K562 (cell line): ENCODE results near the gene PRRC2B. TPM values are rescaled to one million over a fixed set of nuclear protein-coding genes. Genes with fewer than 3 reads are reported as not detected.

Source experiments
- CCAR2 ChIP-seq: fragments of 200-400 bp; formaldehyde crosslinking; IDR thresholded peaks from 2 replicates; pipeline ENCODE4 v1.6.1; 2017; ENCODE audit warnings: mild to moderate bottlenecking, low read depth, low read length
- DACH1 ChIP-seq: fragments of 450-650 bp; IDR thresholded peaks from 2 replicates; pipeline ENCODE4 v1.6.1; 2018; ENCODE audit not compliant: partially characterized antibody
- ELF1 ChIP-seq: fragments of 200-800 bp; sonication (Bioruptor generic); IDR thresholded peaks from 2 replicates; pipeline ENCODE4 v1.6.1; 2016; ENCODE audit warnings: missing genetic modification characterization, missing compliant biosample characterization
- ETS1 ChIP-seq: conservative IDR thresholded peaks from 2 replicates; pipeline ENCODE4 v1.6.1; 2011; ENCODE audit warnings: low read depth, mild to moderate bottlenecking, low read length; ENCODE audit not compliant: control insufficient read depth
- ETV1 ChIP-seq: fragments of 450-650 bp; conservative IDR thresholded peaks from 2 replicates; pipeline ENCODE4 v1.6.1; 2016; ENCODE audit warnings: missing genetic modification characterization, control low read depth, low read depth, missing compliant biosample characterization
- HES1 ChIP-seq: fragments of 450-650 bp; IDR thresholded peaks from 2 replicates; pipeline ENCODE4 v1.6.1; 2016; ENCODE audit warnings: low read depth, mild to moderate bottlenecking, moderate library complexity
- MCM3 ChIP-seq: fragments of 450-650 bp; IDR thresholded peaks from 2 replicates; pipeline ENCODE4 v1.6.1; 2016
- MECOM ChIP-seq: fragments of 250-450 bp; sonication (Bioruptor Pico); IDR thresholded peaks from 2 replicates; pipeline ENCODE4 v1.8.0; 2022; ENCODE audit warnings: inconsistent platforms
- NR3C1 ChIP-seq: sonication (generic); formaldehyde crosslinking; IDR thresholded peaks from 2 replicates; pipeline ENCODE4 v1.8.1; 2022; ENCODE audit warnings: missing genetic modification reagents
- POLR2H ChIP-seq: IDR thresholded peaks from 2 replicates; pipeline ENCODE4 v1.6.1; 2016; ENCODE audit warnings: missing genetic modification characterization, low read depth, mild to moderate bottlenecking, control low read depth, missing compliant biosample characterization, moderate library complexity
- SAFB2 ChIP-seq: fragments of 200-400 bp; formaldehyde crosslinking; IDR thresholded peaks from 2 replicates; pipeline ENCODE4 v1.6.1; 2018; ENCODE audit warnings: borderline replicate concordance, low read length, low read depth, moderate library complexity; ENCODE audit not compliant: severe bottlenecking
- SFPQ ChIP-seq: fragments of 200-400 bp; formaldehyde crosslinking; IDR thresholded peaks from 2 replicates; pipeline ENCODE4 v1.6.1; 2017; ENCODE audit warnings: mild to moderate bottlenecking, low read depth, low read length, moderate library complexity
- STAT5A ChIP-seq: IDR thresholded peaks from 2 replicates; pipeline ENCODE4 v1.6.1; 2012; ENCODE audit warnings: low read length, inconsistent platforms, borderline replicate concordance
- TBL1XR1 ChIP-seq, 2 experiments: IDR thresholded peaks; 2 replicates each; pipeline ENCODE4 v1.6.1; 2012; ENCODE audit warnings: improper control_type of control experiment in 2 of 2, low read length in 2 of 2, mild to moderate bottlenecking in 1 of 2
- TSHZ1 ChIP-seq: fragments of 250-450 bp; sonication (Bioruptor Pico); IDR thresholded peaks from 2 replicates; pipeline ENCODE4 v1.4.0; 2020; ENCODE audit warnings: mild to moderate bottlenecking, moderate library complexity
- YBX1 ChIP-seq: fragments of 450-650 bp; IDR thresholded peaks from 2 replicates; pipeline ENCODE4 v1.7.1; 2016; ENCODE audit warnings: mild to moderate bottlenecking
- ZFX ChIP-seq: sonication (generic); formaldehyde crosslinking; IDR thresholded peaks from 2 replicates; pipeline ENCODE4 v1.8.0; 2022; ENCODE audit warnings: mild to moderate bottlenecking, missing genetic modification reagents, moderate library complexity
- ZNF124 ChIP-seq: sonication (generic); formaldehyde crosslinking; IDR thresholded peaks from 2 replicates; pipeline ENCODE4 v1.8.1; 2022; ENCODE audit warnings: missing genetic modification reagents
- ZNF41 ChIP-seq: fragments of 250-450 bp; sonication (Bioruptor Pico); conservative IDR thresholded peaks from 2 replicates; pipeline ENCODE4 v1.4.0; 2020; ENCODE audit warnings: mild to moderate bottlenecking
- ZNF431 ChIP-seq: sonication (generic); formaldehyde crosslinking; IDR thresholded peaks from 2 replicates; pipeline ENCODE4 v1.8.0; 2022; ENCODE audit warnings: mild to moderate bottlenecking, missing genetic modification reagents
- polyA plus RNA-seq, 8 experiments: library from polyadenylated mRNA; depleted of rRNA in 4 of 8; stranded (reverse) in 5 of 8; unstranded in 3 of 8; fragments of >200 nt; fragmentation: Nextera tagmentation in 2 of 8; fragmentation: Illumina TruSeq in 1 of 8; extraction: Ambion mirVana in 2 of 8; extraction: Trizol in 1 of 8; gene quantifications; 2 replicates each; pipeline versions ENCODE4 v1.2.1 to v1.2.3, GENCODE V29; 2011 to 2014; ENCODE audit warnings: inconsistent platforms in 1 of 8, missing spikeins in 1 of 8
- total RNA-seq, 7 experiments: library from RNA; depleted of rRNA in 6 of 7; stranded (reverse); fragments of >200 nt in 6 of 7; fragmentation: Illumina TruSeq in 2 of 7; extraction: Trizol in 2 of 7; gene quantifications; 2 replicates each; pipeline versions ENCODE4 v1.2.1 to v1.2.3, GENCODE V29; 2011 to 2021; ENCODE audit warnings: low replicate concordance in 1 of 7

The PRRC2B gene
- total and polyA plus RNA-seq, 9 of the 15 experiments (the other 6 are each of a cell fraction or from before 2014, with no cell fraction given) = 0.34 to 125 (median 30.9) TPM

- TF ChIP-seq SFPQ = no peak
- no peak for TF ChIP-seq ZNF124
- TF ChIP-seq ETV1 (tag) = peak; percentile 45; the same call in 1 of the 2 replicates
- 0 out of 2 replicates have a peak, but pooled peaks have one; percentile 33 for TF ChIP-seq ELF1 (tag)
- TF ChIP-seq SAFB2 = no peak
- no peak for TF ChIP-seq DACH1
- TF ChIP-seq CCAR2 = no peak
- TF ChIP-seq NR3C1 (CRISPR knock-in tag) = no peak
- no peak for TF ChIP-seq MCM3
- TF ChIP-seq ZNF431 (CRISPR knock-in tag) = no peak
- TF ChIP-seq STAT5A = no peak
- TF ChIP-seq HES1 = no peak
- no peak for TF ChIP-seq TSHZ1 (CRISPR knock-in tag)
- no peak for TF ChIP-seq YBX1
- no peak for TF ChIP-seq ZNF41
- peak; percentile 79 for TF ChIP-seq POLR2H (tag)
- TF ChIP-seq ZFX (CRISPR knock-in tag) = no peak
- TF ChIP-seq MECOM (CRISPR knock-in tag) = no peak
- 0 out of 2 replicates have a peak, but pooled peaks have one; percentile 49 for TF ChIP-seq ETS1
- TF ChIP-seq TBL1XR1 (IDR thresholded peaks at IDR 0.05; ENCODE audit: low read length in 2 of 2) = 0 out of 4 replicates have a peak, but pooled peaks of 1 of the 2 experiments have one; percentile 4
Observed at GRCh38 chr9:131393622-131394463, at the start of gene PRRC2B (continued).
